Pons (tissue), 1 donor: Measurements from ENCODE around the gene CYP2A6.
"Not testable (repeated sequence)": the region's sequence is repeated elsewhere in the genome, so short reads cannot be mapped to it uniquely, and the experiment has no call there.

Experiments used
- DNase-seq: peaks from one replicate; pipeline ENCODE4 v3.0.0-alpha.2; 2016; ENCODE audit warnings: low spot score

The CYP2A6 gene

GRCh38 chr19:40818480-40819399 lies 31.5 kb downstream of the CYP2A6 start:
- DNase-seq, result not testable (repeated sequence)

- DNase-seq, result no peak
Observed at GRCh38 chr19:40815223-40815622, 35.0 kb downstream of the CYP2A6 start.

- DNase-seq, result no peak
Observed at GRCh38 chr19:40813182-40813581, 37.1 kb downstream of the CYP2A6 start.

- not testable (repeated sequence) for DNase-seq
Observed at GRCh38 chr19:40812571-40812970, 37.7 kb downstream of the CYP2A6 start.

- DNase-seq, result no peak
Observed at GRCh38 chr19:40811478-40812341, 38.5 kb downstream of the CYP2A6 start.

GRCh38 chr19:40810649-40811408 lies 39.4 kb downstream of the CYP2A6 start:
- DNase-seq, result peak; percentile 74

- DNase-seq, result no peak
Observed at GRCh38 chr19:40810160-40810559, 40.1 kb downstream of the CYP2A6 start.

GRCh38 chr19:40809358-40810086 lies 40.7 kb downstream of the CYP2A6 start:
- no peak for DNase-seq

GRCh38 chr19:40808497-40808896 lies 41.8 kb downstream of the CYP2A6 start:
- DNase-seq, result no peak

- DNase-seq, result no peak
Observed at GRCh38 chr19:40808021-40808325, 42.3 kb downstream of the CYP2A6 start.

- no peak for DNase-seq
Observed at GRCh38 chr19:40807147-40808020, 42.9 kb downstream of the CYP2A6 start.

GRCh38 chr19:40806423-40807146 lies 43.7 kb downstream of the CYP2A6 start:
- peak; percentile 98 for DNase-seq

GRCh38 chr19:40805258-40805868 lies 44.9 kb downstream of the CYP2A6 start:
- no peak for DNase-seq

- no peak for DNase-seq
Observed at GRCh38 chr19:40804783-40805242, 45.4 kb downstream of the CYP2A6 start.

GRCh38 chr19:40803857-40804782 lies 46.1 kb downstream of the CYP2A6 start:
- DNase-seq, result no peak

GRCh38 chr19:40803170-40803856 lies 46.9 kb downstream of the CYP2A6 start:
- DNase-seq, result no peak
